Endothelial cell of umbilical vein (primary cell): Measurements from ENCODE around the gene OR51A4. TPM values are rescaled to one million over a fixed set of nuclear protein-coding genes. Genes with fewer than 3 reads are reported as not detected.

Source experiments
- BruUV-seq: library from RNA; stranded (reverse); fragments of 400-500 nt; replicated peaks from 2 replicates; lab custom pipeline; 2021; lab: Mats Ljungman, UMichigan
- CTCF ChIA-PET: fragments of 300-600, 350-600 bp; sonication (Branson Sonifier 250); formaldehyde crosslinking; loops from one replicate; lab custom pipeline; 2021; ENCODE audit warnings: antibody characterized with exemption, inconsistent platforms; lab: Charles Lee
- POLR2A ChIA-PET: fragments of 300-600, 350-600 bp; sonication (Branson Sonifier 250); formaldehyde crosslinking; loops from one replicate; lab custom pipeline; 2021; ENCODE audit warnings: antibody characterized with exemption, inconsistent platforms; lab: Charles Lee
- DNase-seq: peaks from one replicate; pipeline ENCODE4 v3.0.0-alpha.2; 2011; ENCODE audit warnings: low read depth, low spot score
- FAIRE-seq: peaks from 2 replicates; lab custom pipeline; 2011; peaks lifted over from hg19 to GRCh38; lab: Jason Lieb, UNC
- H2AFZ ChIP-seq: 2 replicates; pipeline ENCODE4 v1.6.0; 2012; ENCODE audit warnings: low read depth, low read length, control low read depth, inconsistent platforms
- H3K27ac ChIP-seq: 2 replicates; pipeline ENCODE4 v1.5.1; 2011; ENCODE audit warnings: low read depth, mild to moderate bottlenecking, control low read depth, low read length, moderate library complexity; ENCODE audit not compliant: insufficient read depth
- H3K27me3 ChIP-seq, 2 experiments: 2 replicates each; pipeline versions ENCODE4 v1.6.0 to v1.6.1; 2011; ENCODE audit warnings: low read length in 2 of 2, mixed read lengths in 1 of 2; ENCODE audit not compliant: control insufficient read depth in 2 of 2, insufficient read depth in 2 of 2
- H3K36me3 ChIP-seq, 2 experiments: 2 replicates in 1 of 2; 3 replicates in 1 of 2; pipeline ENCODE4 v1.5.1; 2011; ENCODE audit warnings: low read length in 2 of 2, mild to moderate bottlenecking in 1 of 2, moderate library complexity in 1 of 2; ENCODE audit not compliant: control insufficient read depth in 2 of 2, insufficient read depth in 2 of 2; ENCODE audit errors: extremely low read depth in 1 of 2
- H3K4me1 ChIP-seq: 3 replicates; pipeline ENCODE4 v1.5.1; 2011; ENCODE audit warnings: mild to moderate bottlenecking, low read length; ENCODE audit not compliant: control insufficient read depth, insufficient read depth; ENCODE audit errors: extremely low read depth
- H3K4me2 ChIP-seq: 2 replicates; pipeline ENCODE4 v1.6.1; 2011; ENCODE audit warnings: low read length, control low read depth, mixed read lengths; ENCODE audit not compliant: insufficient read depth
- H3K4me3 ChIP-seq, 3 experiments: fragments of 200-600 bp in 1 of 3; sonication (generic), shearing (Covaris generic) in 1 of 3; replicated peaks in 1 of 3; 2 replicates each; pipeline ENCODE4 v1.5.1; 2011 to 2016; ENCODE audit warnings: control low read depth in 3 of 3, low read length in 3 of 3, mild to moderate bottlenecking in 2 of 3, inconsistent platforms in 1 of 3, low read depth in 1 of 3, moderate library complexity in 1 of 3; ENCODE audit not compliant: insufficient read depth in 1 of 3
- H3K79me2 ChIP-seq: 2 replicates; pipeline ENCODE4 v1.6.0; 2012; ENCODE audit warnings: low read length, inconsistent platforms; ENCODE audit not compliant: control insufficient read depth, insufficient read depth
- H3K9ac ChIP-seq: replicated peaks from 2 replicates; pipeline ENCODE3; 2011; ENCODE audit warnings: low read length, control low read depth; ENCODE audit not compliant: insufficient read depth; ENCODE audit errors: extremely low read depth
- H3K9me1 ChIP-seq: replicated peaks from 3 replicates; pipeline ENCODE4 v1.6.0; 2011; ENCODE audit warnings: mild to moderate bottlenecking, low read length; ENCODE audit not compliant: control insufficient read depth, insufficient read depth; ENCODE audit errors: extremely low read depth
- H3K9me3 ChIP-seq: replicated peaks from 2 replicates; pipeline ENCODE4 v1.5.1; 2012; ENCODE audit warnings: low read length, inconsistent platforms; ENCODE audit not compliant: control insufficient read depth, insufficient read depth
- H4K20me1 ChIP-seq: replicated peaks from 2 replicates; pipeline ENCODE3; 2011; ENCODE audit warnings: mild to moderate bottlenecking, low read length; ENCODE audit not compliant: control insufficient read depth, insufficient read depth; ENCODE audit errors: extremely low read depth
- EZH2 ChIP-seq: IDR thresholded peaks from 2 replicates; pipeline ENCODE4 v1.6.1; 2012; ENCODE audit warnings: borderline replicate concordance, low read depth, mild to moderate bottlenecking, moderate library complexity, low read length, inconsistent platforms; ENCODE audit not compliant: severe bottlenecking
- FOS ChIP-seq: IDR thresholded peaks from 2 replicates; pipeline ENCODE4 v1.6.1; 2011; ENCODE audit warnings: mild to moderate bottlenecking, low read length, moderate library complexity, borderline replicate concordance; ENCODE audit not compliant: insufficient read depth
- GATA2 ChIP-seq: IDR thresholded peaks from 2 replicates; pipeline ENCODE4 v1.7.0; 2011; ENCODE audit warnings: low read depth, mild to moderate bottlenecking, moderate library complexity, mixed read lengths, low read length; ENCODE audit not compliant: insufficient read length, insufficient read depth
- JUN ChIP-seq: IDR thresholded peaks from 2 replicates; pipeline ENCODE4 v1.6.1; 2011; ENCODE audit warnings: borderline replicate concordance, low read depth; ENCODE audit not compliant: insufficient read length, insufficient read depth
- MYC ChIP-seq: IDR thresholded peaks from one replicate; pipeline ENCODE4 v1.6.1; 2011; ENCODE audit warnings: mild to moderate bottlenecking, low read depth, low read length
- POLR2A ChIP-seq: IDR thresholded peaks from 2 replicates; pipeline ENCODE4 v1.6.1; 2012; ENCODE audit warnings: low read depth, mild to moderate bottlenecking, control low read depth, low read length
- POLR2AphosphoS5 ChIP-seq: IDR thresholded peaks from 2 replicates; pipeline ENCODE4 v1.6.1; 2012; ENCODE audit warnings: low read depth, mild to moderate bottlenecking, control low read depth, low read length, moderate library complexity; ENCODE audit not compliant: insufficient read depth
- dilution Hi-C: fragments of 300-500 bp; cut with MboI; formaldehyde crosslinking; loops from one replicate; pipeline ENCODE4 v1.15.0; 2019; ENCODE audit warnings: low sequenced_read_pairs; ENCODE audit not compliant: extremely low pct_ligation_motif_present
- intact Hi-C: fragments of 100-400 bp; cut with micrococcal nuclease; formaldehyde crosslinking; loops from one replicate; pipeline ENCODE4 v1.10.0; 2022
- polyA plus RNA-seq, 4 experiments: library from polyadenylated mRNA; depleted of rRNA in 3 of 4; stranded (reverse) in 3 of 4; unstranded in 1 of 4; fragments of >200 nt; gene quantifications; 2 replicates each; pipeline versions ENCODE4 v1.2.1 to v1.2.3, GENCODE V29; 2011 to 2012; ENCODE audit warnings: missing spikeins in 1 of 4
- total RNA-seq: library from RNA; stranded (reverse); gene quantifications from 2 replicates; pipeline ENCODE4 v1.2.3, GENCODE V29; 2021
- TF ChIP-seq, protein P1 (sequence below): IDR thresholded peaks from 2 replicates; pipeline ENCODE4 v1.6.1; 2011; ENCODE audit not compliant: insufficient read depth, insufficient read length
- TF ChIP-seq, protein P2 (sequence below), 2 donors: IDR thresholded peaks; 1 replicate in 1 of 2; 2 replicates in 1 of 2; pipeline ENCODE4 v1.5.1; 2011; ENCODE audit warnings: low read length in 2 of 2, mild to moderate bottlenecking in 2 of 2, moderate library complexity in 2 of 2, control low read depth in 1 of 2, inconsistent platforms in 1 of 2, low read depth in 1 of 2; ENCODE audit not compliant: insufficient read depth in 1 of 2; ENCODE audit errors: extremely low read depth in 1 of 2

Gene OR51A4
- total and polyA plus RNA-seq, 2 donors (not counting 3 experiments of a cell fraction or from before 2014, with no cell fraction given): not detected

DNA sequence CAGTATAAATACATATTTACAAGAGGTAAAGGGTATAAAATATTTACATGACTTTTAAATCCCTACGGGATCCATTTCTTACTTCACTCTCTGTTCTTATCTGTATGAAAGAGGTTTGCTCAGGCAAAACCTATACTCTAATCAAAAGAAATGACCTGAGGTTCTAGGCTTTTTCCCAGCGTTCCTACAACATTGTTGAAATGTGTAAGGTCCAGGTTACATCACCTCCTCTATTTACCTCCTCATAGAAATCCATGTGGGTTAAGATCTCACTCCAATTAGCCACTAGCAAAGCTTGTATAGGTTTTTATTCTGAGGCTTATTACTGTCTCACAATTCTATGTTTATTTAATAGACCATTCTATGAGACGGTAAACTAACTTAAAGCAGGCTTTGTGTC, 35.3 kb upstream of the OR51A4 start:
- no peaks in the 10 kb centered on the region for H3K9me1 ChIP-seq
- no peaks in the 10 kb centered on the region for H3K27me3 ChIP-seq
- H3K9ac ChIP-seq: no peak overlapping the region
- H3K9me3 ChIP-seq: no peaks in the 10 kb centered on the region
- H2AFZ ChIP-seq: no peak overlapping the region
- no peak for DNase-seq
- H4K20me1 ChIP-seq: no peaks in the 10 kb centered on the region
- FAIRE-seq: no peak
- TF ChIP-seq EZH2 (no peak), POLR2A (no peak)
- TF ChIP-seq, protein P1, sequence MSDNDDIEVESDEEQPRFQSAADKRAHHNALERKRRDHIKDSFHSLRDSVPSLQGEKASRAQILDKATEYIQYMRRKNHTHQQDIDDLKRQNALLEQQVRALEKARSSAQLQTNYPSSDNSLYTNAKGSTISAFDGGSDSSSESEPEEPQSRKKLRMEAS: no peak
- TF ChIP-seq, protein P2, sequence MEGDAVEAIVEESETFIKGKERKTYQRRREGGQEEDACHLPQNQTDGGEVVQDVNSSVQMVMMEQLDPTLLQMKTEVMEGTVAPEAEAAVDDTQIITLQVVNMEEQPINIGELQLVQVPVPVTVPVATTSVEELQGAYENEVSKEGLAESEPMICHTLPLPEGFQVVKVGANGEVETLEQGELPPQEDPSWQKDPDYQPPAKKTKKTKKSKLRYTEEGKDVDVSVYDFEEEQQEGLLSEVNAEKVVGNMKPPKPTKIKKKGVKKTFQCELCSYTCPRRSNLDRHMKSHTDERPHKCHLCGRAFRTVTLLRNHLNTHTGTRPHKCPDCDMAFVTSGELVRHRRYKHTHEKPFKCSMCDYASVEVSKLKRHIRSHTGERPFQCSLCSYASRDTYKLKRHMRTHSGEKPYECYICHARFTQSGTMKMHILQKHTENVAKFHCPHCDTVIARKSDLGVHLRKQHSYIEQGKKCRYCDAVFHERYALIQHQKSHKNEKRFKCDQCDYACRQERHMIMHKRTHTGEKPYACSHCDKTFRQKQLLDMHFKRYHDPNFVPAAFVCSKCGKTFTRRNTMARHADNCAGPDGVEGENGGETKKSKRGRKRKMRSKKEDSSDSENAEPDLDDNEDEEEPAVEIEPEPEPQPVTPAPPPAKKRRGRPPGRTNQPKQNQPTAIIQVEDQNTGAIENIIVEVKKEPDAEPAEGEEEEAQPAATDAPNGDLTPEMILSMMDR (IDR thresholded peaks at IDR 0.05; ENCODE audit: extremely low read depth in 1 of 2, insufficient read depth in 1 of 2, low read depth in 1 of 2, low read length in 2 of 2): no peak
- H3K4me1 ChIP-seq: no peaks in the 10 kb centered on the region
- intact Hi-C loops: no loop called here
- CTCF ChIA-PET: no interaction called here
- BruUV-seq: no TSS peak
- no peak overlapping the region for H3K4me2 ChIP-seq
- no peak overlapping the region for H3K27ac ChIP-seq
- no peaks in the 10 kb centered on the region for H3K79me2 ChIP-seq
- POLR2A ChIA-PET: no interaction called here
- dilution Hi-C loops: no loop called here
- H3K36me3 ChIP-seq: no peaks in the 10 kb centered on the region
- no peak overlapping the region for H3K4me3 ChIP-seq

DNA sequence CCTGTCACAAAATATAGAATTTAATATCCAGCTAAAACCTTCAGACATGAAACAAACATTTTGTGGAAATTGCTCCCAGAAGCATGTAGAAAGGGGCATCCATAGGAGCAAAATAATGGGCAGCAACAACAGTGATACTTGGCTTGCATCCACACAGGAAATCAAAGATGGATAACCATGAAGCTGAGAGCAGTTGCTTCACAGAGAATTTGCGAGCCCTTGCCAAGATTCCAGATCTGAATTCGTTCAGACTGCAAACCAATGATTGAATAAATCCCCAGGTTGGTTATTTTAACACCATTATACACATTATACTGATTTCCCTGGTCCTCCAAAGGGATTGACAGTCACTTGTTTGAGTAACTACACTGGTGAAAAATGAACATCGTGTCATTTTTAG, 31.6 kb upstream of the OR51A4 start:
- CTCF ChIA-PET: no interaction called here
- no TSS peak for BruUV-seq
- H2AFZ ChIP-seq: no peak overlapping the region
- H3K4me1 ChIP-seq: no peaks in the 10 kb centered on the region
- H3K9ac ChIP-seq: no peak overlapping the region
- H3K4me3 ChIP-seq: no peak overlapping the region
- intact Hi-C loops: no loop called here
- no peak overlapping the region for H3K4me2 ChIP-seq
- H3K9me3 ChIP-seq: no peaks in the 10 kb centered on the region
- H3K79me2 ChIP-seq: no peaks in the 10 kb centered on the region
- no peaks in the 10 kb centered on the region for H4K20me1 ChIP-seq
- dilution Hi-C loops: no loop called here
- no peak for FAIRE-seq
- no peaks in the 10 kb centered on the region for H3K9me1 ChIP-seq
- H3K27me3 ChIP-seq: no peaks in the 10 kb centered on the region
- H3K27ac ChIP-seq: no peak overlapping the region
- POLR2A ChIA-PET: no interaction called here
- no peak for TF ChIP-seq GATA2
- TF ChIP-seq POLR2AphosphoS5: no peak
- no peak for TF ChIP-seq JUN
- TF ChIP-seq POLR2A: no peak
- no peak for TF ChIP-seq FOS
- TF ChIP-seq, protein P2 (IDR thresholded peaks at IDR 0.05; ENCODE audit: extremely low read depth in 1 of 2, insufficient read depth in 1 of 2, low read depth in 1 of 2, low read length in 2 of 2): no peak
- TF ChIP-seq, protein P1: no peak
- TF ChIP-seq MYC: no peak
- no peak for TF ChIP-seq EZH2
- no peaks in the 10 kb centered on the region for H3K36me3 ChIP-seq
- no peak for DNase-seq
